ENCODE data around the gene RELL2.

RELL2 gene

GRCh38 chr5:141618804-141619554 is 17.8 kb upstream of the RELL2 start, which contains the start of gene DIAPH1:
Gene DIAPH1 (minus strand): TSS chr5:141619000. CDS start chr5:141618914, 86 bp downstream.
- DNase-seq (ENCODE audit: low read depth in 2 of 2) = peak; percentile 98 to 99

GRCh38 chr5:141623186-141623585 is 13.6 kb upstream of the RELL2 start:
- DNase-seq (ENCODE audit: low read depth in 2 of 2) = no peak

- no peak for DNase-seq (ENCODE audit: low read depth in 2 of 2)
Measured at GRCh38 chr5:141623611-141624010, 13.2 kb upstream of the RELL2 start.

- no peak for DNase-seq (ENCODE audit: low read depth in 2 of 2)
Measured at GRCh38 chr5:141628175-141628788, 8.5 kb upstream of the RELL2 start.

- DNase-seq (ENCODE audit: low read depth in 2 of 2) = no peak
Measured at GRCh38 chr5:141630570-141631140, 6.1 kb upstream of the RELL2 start.

- no peak for DNase-seq (ENCODE audit: low read depth in 2 of 2)
Measured at GRCh38 chr5:141632650-141633049, 4.1 kb upstream of the RELL2 start.

- DNase-seq (ENCODE audit: low read depth in 2 of 2) = no peak
Measured at GRCh38 chr5:141633871-141634561, 2.8 kb upstream of the RELL2 start.

GRCh38 chr5:141634720-141635119 is 2.1 kb upstream of the RELL2 start:
- DNase-seq (ENCODE audit: low read depth in 2 of 2) = no peak

GRCh38 chr5:141635646-141636045 is 1.2 kb upstream of the RELL2 start:
- no peak for DNase-seq (ENCODE audit: low read depth in 2 of 2)

GRCh38 chr5:141636106-141636412 is 738 bp upstream of the RELL2 start:
- DNase-seq (ENCODE audit: low read depth in 2 of 2) = no peak

- DNase-seq (ENCODE audit: low read depth in 2 of 2) = no peak
Measured at GRCh38 chr5:141637123-141637766, 448 bp downstream of the RELL2 start.

- DNase-seq (ENCODE audit: low read depth in 2 of 2) = peak; percentile 31 to 38
Measured at GRCh38 chr5:141637767-141638419, 1.1 kb downstream of the RELL2 start.

- no peak for DNase-seq (ENCODE audit: low read depth in 2 of 2)
Measured at GRCh38 chr5:141638771-141639170, 2.0 kb downstream of the RELL2 start.

- no peak for DNase-seq (ENCODE audit: low read depth in 2 of 2)
Measured at GRCh38 chr5:141639357-141640050, 2.7 kb downstream of the RELL2 start.

GRCh38 chr5:141640051-141640415 is 3.2 kb downstream of the RELL2 start:
- no peak for DNase-seq (ENCODE audit: low read depth in 2 of 2)

- no peak for DNase-seq (ENCODE audit: low read depth in 2 of 2)
Measured at GRCh38 chr5:141640698-141641097, 3.9 kb downstream of the RELL2 start.

- DNase-seq (ENCODE audit: low read depth in 2 of 2) = no peak
Measured at GRCh38 chr5:141641634-141642267, 5.0 kb downstream of the RELL2 start.

GRCh38 chr5:141646026-141646425 is 9.2 kb downstream of the RELL2 start:
- DNase-seq (ENCODE audit: low read depth in 2 of 2) = no peak

GRCh38 chr5:141647242-141647641 is 10.4 kb downstream of the RELL2 start:
- no peak for DNase-seq (ENCODE audit: low read depth in 2 of 2)

- DNase-seq (ENCODE audit: low read depth in 2 of 2) = no peak
Measured at GRCh38 chr5:141647851-141648250, 11.1 kb downstream of the RELL2 start.

Measured in activated CD8-positive, alpha-beta memory T cell treated with anti-CD3 and anti-CD28 coated beads for 4 hours (primary cell).